ENCODE measurements around the gene SUPT4H1.

Gene SUPT4H1

DNA sequence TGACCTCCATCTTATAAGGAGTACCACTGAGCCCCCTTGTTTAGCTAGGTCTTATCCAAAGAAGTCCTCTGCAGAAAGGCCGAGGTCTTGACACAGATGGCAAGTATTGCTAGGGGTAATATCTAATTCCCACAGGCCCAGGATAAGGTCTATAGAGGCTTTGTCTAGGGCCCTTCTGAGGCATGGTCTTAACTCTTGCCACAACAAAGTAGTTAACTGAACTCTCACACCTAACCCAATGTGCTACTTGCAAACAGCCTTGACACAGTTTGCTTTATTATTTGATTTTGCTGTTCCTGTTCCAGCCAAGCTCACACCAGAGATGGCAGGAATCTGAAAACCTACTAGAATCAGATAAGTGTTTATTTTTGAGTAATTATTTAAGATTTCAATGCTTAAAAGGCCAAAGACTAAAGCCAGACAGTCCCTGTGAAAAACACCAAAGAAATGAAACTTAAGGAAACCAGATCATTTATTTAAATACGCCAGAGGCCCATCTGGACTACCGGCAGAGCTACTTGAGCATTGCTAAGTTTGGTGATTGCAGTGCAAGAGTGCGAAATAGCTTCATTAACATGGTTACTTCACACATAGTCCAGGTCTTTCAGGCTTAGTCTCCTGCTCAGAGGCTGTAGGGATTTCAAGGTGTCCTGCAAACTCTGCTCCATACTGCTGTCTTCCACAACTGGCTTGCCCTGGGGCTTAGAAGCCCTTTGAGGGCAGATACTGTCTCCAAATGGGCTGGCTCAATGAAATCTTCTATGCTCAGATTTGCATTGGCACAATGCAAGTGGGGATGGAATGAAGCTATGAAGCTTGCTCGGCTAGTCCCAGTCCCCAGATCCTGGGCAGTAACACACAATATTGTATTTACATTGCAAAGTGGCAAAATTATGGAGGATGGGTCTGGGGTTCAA is 28.5 kb upstream of the SUPT4H1 start:
- no peak for DNase-seq

DNA sequence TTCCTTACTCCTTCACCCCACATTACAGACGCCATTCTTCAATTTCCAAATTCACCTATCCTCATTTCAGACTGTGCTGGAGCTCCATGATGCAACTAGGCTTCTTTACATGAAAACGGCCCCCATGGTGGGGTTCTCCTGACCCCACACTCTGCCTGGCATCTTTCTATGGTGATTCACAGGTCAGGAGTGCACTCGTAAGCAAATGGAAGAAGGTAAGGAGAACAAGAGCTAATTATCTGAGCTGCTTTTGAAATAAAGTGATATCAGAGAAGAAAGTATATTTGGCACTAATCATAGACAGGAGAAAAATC is 27.5 kb upstream of the SUPT4H1 start:
- no peak for DNase-seq

DNA sequence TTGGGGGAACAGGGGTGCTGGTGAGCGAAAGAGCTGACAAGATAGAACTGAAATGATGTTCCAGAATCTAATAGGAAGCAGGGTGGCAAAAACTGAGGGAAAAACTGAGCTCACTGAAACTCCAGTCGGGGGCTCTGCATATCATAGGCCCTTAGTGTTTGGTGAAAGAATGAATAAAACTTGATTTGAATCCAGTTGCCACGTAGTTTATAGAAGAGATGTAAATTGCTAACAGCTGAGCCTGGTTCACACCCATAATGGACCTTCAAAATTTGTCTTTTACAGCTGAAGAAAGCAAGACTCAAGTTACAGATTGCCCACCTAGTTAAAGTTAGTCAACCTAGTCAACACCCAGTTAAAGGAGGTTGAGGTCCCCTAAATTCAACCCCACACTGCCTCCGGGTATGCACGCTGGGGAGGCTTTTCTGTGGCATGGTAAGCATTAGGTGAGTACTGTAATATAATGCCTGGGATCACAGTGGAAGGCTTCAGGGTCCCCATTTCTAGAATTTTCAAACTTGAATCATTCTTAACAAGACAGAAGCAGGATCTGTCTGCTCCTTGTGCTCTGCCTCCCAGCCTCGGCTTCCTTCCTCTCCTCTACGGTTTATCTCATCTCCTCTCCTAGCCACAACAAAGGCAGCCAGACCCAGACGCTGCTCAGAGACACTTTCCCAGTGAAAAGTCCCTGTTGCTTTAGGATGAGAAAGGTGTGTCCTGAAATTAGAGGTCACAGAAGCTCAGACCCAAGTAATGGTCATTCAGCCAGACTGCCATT is 26.9 kb upstream of the SUPT4H1 start:
- peak; percentile 43 for DNase-seq

DNA sequence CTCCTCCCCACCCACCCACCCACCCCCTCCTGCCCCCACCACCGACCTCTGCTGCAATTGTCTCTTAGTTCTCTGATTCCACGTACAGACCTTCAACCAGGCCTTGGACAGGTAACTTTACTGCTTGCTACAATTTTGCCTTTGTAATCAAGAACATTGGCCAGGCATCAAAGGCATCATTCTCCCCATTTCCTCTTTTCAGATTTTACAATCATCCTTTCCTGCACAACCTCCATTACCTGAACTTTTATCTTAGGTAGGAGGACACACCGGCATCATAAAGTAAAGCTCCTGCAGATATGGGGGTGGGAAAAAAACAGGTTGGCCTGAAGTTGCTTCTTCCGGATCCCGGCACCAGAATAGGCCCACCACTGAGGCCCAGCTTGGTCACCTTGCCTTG is 25.7 kb upstream of the SUPT4H1 start:
- no peak for DNase-seq

DNA sequence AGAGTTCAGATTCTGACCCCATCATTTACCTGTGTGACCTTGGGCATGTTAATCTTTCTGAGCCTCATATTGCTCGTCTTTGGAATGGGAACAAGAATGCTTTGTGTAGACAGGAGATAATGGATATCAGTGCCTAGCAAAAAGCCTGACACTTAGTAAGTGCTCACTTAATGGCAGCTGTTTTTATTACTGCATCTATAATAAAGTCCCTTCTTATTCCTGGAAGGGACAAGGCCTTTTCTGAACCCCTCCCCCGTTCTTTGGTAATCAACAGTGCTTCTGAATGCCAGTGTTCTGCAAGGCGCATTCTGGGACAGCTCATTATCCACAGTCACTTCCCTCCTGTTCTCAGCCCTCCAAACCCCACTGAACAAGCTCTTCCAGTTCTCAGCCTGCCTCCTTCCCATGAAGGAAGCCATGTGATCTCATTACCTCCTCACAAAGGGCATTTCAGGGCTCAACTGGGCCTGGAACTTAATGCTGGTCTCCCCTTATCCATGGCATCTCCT is 25.1 kb upstream of the SUPT4H1 start:
- no peak for DNase-seq

DNA sequence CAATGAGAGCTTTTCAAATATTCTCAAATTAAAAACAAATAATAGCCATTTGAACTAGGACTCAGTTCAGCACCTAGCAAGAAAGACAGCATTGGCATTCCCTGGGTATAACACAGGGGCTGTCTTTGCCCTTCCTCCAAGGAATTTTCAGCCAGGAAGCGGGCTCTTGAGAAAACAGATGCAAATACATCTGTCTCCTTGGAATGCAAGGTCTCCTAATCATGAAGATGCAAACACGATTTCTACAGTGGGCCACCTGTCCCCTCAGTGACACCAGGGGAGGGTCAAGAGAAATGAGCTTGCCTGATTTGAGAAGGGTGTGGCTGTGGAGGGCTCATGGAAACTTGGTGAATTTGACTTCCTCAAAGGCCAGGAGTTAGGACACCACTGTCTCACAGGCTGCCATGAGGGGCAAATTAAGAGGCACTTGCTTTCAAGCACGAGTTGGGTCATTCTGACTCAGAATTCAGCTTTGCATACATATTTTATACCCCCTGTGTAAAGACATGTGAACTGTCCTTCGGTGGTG is 24.5 kb upstream of the SUPT4H1 start:
- no peak for DNase-seq

DNA sequence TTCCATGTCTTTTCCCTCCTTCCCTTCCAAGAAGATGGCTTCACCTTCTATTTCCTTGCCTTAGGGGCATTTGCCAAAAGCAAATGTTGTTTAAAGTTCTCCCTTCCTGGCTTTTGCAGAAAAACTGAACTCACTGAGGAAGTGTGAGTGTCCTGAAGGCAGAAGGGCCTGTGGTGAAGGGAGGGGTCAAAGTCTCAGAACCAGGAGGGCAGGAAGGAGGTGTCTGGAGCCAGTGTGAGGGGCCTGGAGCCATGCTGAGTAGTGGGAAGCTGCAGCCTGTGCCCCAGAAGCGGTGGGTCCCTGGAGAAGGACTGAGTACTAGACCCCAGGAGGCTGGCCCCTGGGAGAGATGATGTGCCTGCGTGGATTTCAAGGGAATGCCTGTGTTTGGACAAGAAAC is 23.8 kb upstream of the SUPT4H1 start:
- no peak for DNase-seq

DNA sequence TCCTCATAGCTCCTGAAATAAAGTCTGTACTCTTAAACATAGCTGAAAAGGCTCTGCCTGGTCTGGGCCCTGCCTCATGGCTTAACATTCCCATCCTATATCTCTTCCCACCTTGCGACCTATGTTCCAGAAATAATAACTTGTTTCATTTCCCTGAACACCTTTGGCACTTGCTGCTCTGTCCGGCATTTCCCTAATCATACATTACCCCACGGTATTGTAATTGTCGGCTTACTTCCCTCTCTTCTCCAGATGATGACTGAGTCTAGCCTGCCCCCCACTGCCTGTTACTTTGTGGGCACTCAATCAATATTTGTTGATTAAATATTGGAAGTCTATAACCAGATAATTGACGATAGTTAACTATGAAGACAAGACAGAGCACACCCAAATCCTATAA is 23.3 kb upstream of the SUPT4H1 start:
- no peak for DNase-seq

DNA sequence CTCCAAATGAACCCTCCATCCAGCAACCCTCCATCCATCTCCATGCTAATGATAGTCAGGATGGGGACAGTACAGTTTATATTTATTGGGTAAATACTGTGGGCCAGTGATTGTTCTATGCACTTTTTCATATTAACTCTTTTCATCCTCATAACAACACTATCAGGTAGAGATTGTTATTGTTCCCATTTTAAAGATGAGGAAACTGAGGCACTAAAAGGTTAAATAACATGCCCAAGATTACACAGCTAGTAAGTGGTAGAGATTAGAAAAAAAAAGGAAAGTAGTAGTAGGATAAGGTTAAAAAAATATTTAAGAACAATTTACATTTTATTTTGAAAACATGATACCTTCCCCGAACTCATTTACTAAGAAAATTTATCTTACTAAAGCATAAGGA is 21.9 kb upstream of the SUPT4H1 start:
- no peak for DNase-seq

DNA sequence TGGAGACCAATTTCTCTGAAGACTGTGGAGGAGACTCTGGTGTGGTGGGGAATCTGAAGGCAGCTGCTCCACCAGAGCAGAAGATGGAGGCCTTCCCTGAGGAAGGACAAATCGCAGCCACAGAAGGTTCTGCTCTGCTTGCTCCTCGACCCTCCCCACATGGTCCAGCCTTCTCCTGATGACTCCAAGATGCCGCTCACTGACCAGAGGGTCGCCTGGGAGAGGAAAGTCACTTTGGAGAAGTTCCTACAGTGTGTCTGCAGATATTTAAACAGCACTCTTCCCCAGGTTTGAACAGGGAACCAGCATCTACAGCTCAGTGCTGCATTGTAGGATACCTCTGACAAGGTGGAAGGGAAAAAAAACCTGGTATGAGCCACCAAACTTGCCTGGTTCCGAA is 21.0 kb upstream of the SUPT4H1 start:
- DNase-seq: no peak

DNA sequence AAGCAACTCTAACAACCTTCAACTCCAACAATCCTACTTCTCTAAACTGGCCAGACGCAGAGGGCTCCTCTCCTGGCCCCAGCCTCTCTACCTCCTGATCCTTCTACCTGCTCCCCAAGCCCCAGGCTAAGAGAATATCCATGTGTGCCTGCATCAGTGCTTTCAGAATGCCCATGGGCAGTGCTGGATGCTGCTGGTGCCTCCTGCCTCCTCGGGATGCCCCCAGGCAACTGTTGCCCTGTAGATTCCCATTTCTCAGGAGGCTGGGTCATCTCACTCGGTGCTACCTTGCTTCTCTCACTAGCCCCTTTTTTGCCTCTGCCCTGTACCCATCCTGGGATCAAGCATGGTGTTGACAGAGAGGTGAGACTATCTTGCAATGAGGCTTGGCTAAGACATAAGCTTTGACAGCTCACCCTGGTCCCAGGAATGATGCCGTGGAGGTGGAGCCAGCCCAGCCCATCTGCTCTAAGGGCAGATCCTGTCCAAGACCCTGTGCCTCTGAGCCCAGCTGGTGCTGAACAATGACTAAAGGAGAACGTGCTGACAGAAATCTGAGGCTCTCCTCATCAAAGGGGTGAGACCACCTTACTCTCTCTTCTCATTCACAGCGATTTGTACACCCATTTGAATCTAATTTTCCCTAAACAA is 19.4 kb upstream of the SUPT4H1 start:
- DNase-seq: no peak

DNA sequence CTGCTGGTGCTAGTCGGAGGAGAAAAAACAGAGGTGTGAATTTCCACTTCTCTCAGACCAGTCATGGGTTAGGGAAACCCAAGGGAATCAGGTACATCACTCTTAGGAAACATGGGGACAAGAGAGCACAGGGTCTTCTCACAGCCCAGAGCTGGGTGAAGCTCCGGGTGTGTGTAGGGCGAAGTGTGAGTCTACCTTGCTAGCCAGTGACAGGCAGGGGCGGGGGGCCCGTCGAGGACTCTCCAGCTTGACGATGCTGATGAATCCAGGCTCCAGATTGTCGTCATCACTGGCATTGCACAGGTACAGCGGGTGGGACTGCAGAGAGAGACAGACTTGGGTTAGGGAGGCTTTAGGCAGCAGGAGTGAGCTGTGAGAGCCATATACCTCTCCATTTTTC is 18.7 kb upstream of the SUPT4H1 start:
- no peak for DNase-seq

DNA sequence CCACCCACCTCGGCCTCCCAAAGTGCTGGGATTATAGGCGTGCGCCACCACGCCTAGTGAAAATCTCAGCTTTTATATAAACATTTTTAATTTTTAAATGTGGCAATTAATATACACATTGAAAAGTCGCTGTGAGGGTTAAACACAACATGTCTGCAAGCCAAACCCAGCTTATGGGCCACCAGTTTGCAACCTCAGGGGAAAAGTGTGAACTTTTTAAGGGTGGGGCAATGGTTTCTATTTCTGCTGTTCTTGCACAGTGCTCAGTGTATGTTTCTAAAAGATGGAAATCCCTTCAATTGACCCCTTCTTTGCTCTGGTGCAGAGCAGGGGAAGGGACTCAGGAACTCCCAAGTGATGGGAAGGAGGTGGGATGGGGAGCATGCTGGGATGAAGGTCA is 18.3 kb upstream of the SUPT4H1 start:
- DNase-seq: no peak

DNA sequence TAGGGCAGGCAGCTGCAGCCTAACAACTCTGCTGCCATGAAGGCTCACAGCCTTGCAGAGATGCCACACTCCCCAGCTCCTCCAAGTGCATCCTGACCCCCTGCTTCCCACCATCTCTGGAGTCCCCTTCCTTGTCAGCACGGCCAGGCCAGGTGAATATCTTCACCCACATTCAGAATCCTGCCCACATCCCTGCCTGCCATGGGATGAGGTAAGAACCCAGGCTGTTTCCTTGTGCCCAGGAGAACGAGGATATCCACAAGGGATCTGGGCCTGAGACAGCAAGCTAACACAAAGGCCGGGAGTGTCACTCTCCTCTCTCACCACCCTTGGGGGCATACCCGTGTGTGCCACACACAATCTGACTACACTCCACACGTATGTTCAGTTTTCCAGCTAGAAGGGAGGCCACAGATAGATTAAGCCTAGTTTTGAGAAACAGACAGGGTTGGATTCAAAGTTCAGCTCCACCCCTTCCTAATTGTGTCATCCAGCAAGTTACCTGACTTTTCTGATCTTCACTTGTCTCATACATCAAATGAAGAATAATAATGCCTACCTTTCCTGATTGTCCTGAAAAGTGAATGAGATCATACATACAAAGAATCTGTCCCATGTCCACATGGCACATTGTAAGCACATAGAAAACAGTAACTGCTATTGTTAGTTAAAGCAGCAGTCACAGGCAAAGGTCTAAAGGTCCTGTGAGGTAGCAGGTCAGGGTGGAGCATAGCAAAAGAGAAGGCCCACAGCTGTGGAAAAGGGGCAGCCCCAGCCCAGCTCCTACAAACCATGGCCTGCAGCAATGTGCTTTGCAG is 17.4 kb upstream of the SUPT4H1 start:
- DNase-seq: no peak

DNA sequence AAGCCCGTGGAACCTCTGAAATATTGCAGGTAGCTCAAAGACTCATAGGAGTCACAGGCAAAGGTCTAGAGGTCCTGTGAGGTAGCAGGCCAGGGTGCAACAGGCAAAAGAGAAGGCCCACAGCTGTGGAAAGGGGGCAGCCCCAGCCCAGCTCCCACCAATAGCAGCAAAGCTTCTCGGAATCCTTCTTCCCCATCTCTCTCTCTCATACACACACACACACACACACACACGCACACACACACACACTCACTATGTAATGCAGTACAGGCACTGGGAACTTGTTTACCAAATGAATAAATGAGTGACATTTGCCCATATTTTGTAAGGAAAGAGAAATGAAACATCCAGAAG is 16.8 kb upstream of the SUPT4H1 start:
- DNase-seq: no peak

DNA sequence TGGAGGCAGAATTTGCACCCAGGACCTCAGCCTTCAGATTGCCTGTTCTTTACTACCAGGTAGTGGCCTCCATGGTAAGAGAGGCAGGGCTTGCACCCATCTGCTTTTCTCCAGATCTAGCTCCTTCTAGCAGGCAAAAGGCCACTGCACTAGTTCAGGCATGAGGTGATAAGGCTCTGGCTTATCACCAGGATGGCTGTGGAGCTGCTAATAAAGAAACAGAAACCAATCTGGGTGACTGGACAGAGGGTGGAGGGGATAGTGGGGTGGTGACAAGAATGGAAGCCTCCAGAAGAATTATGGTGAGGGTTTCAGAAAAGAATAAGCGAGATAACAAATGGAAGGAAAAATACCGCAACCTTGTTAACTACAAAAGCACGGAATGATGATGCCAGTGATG is 15.5 kb upstream of the SUPT4H1 start:
- no peak for DNase-seq

DNA sequence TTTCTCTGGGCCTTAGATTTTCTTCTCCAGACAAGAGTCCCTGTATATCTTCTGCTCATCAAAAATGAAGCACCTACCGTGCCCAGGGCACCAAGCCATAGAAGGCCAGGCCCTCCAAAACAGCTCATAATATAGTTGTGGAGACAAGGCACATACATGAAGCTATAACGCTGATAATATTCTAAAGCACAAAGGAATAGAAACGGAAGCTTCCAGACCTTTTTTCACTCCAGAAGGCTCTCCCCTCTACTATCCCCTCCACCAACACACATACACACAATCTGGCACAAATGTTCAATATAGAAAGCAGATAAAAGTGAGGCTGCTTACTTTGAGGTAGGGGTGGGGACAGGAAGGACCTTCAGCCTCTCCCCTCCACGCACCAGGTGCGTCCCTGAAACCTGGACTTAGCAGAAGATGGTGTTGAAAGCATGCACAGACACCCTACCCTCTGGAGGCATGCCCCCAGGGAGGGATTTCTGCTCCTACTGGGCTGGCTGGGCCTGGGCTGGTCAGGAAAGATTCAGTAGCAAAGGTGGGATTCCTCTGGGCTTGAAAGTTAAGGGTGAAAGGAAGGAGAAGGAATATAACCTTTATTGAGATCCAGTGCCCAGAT is 14.1 kb upstream of the SUPT4H1 start:
- no peak for DNase-seq

DNA sequence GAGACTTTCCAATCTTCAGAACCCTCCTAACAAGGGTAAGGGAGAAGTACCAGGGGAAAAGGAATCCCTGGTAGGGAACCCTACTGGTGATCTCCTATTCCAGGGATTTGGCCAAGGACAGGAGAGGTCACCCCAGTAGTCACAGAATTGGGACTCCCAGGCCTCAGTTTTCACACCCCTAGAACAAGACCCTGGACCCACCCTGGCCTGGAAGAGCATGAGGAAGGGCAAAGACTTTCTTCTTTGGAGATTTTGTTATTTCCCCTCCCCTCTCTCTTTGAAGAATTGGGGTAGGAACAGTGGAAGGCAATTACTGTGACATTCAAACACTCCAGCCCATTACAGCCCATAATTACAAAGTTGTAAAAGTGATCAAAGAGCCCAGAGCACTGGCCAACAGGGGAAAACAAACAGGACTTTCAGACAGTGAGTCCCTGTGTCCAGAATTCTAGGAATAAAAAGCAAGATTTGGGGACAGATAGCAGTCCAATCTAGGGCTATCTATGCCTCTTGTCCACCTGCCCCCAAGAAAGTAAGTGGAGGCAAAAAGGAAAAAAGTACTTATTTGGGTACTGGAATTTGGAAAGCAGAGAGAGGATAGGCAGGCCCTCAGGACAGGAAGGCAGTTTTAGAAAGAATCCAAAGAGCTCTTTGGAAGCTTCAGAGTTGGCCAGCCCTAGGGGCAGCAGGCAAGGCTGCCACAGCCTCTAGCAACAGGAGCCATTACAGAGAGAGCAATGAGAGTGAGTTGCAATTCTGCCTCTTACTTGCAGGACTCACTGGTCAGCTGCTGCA is 13.4 kb upstream of the SUPT4H1 start:
- no peak for DNase-seq

DNA sequence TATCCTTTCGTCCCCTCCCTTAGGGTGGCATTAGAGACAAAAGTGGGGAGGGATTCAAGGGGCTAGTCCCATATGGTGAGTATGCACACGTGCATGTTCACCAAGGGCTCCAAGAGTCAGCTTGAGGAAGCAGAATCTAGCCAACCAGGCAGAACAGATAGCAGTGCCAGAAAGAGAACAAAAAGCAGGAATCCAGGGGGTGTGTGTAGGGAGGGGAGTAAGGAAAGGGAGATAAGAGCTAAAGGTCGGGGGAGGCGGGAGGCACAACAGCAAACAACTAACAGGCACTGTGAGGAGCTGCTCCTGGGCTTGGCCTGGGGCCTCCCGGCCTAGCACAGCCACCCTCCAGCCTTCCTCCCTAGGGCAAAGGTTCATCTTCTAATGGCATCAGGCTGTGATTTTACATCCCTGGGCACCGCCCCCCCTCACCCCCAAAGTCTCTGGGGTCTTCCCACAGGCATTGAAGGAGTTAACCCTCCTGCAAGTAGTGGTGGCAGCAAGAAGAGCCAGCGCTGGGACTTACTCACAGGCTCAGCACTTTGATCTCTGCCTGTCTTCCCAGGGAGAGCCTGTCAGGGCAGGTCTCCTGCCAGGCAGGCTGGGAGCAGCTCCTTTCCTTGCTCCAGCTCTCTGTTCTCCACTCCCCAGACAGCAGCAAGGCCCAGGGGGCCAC is 12.4 kb upstream of the SUPT4H1 start:
- DNase-seq: no peak

DNA sequence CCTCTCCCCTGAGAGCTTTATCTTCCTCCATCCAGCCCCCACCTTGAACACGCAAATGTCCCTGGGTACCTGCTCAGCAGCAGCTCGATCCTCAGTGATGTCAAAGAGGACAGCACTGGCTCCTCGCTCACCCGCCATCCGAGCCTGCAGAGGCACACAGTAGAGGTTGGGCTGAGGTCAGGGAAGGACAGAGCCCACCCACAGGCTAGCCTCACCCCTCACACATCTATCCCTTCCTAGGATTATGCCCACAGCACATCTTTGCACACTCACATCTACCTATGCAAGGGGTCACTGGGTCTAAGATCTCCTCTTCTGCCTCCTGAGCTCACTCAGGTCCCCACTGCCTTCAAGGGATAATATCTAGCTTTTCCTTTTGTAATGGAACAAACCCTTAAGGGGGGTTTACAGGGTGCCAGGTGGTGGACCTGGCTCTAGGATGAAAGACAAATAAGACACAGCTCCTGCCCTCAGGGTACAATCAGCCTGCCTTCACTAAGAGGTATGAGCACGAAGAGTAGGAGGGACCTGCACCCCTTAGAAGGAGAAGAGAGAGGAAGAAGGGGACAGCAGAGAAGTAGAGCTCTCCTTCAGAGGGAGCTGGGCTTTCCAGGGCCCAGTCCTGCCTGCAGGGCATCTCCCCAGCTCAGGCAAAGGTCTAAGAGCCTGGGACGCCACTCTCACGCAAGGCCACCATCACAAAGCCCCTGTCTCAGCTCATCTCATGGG is 11.6 kb upstream of the SUPT4H1 start:
- no peak for DNase-seq
